GM12872 (cell line): ENCODE measurements around the gene PRLR.
A peak's percentile ranks its signal among the peaks of the same experiment; 100 is the strongest.

Experiments used
- CTCF ChIP-seq: IDR thresholded peaks from 3 replicates; pipeline ENCODE4 v1.5.1; 2011; ENCODE audit warnings: low read depth, mild to moderate bottlenecking, low read length, moderate library complexity; ENCODE audit not compliant: insufficient read depth

The PRLR gene

DNA sequence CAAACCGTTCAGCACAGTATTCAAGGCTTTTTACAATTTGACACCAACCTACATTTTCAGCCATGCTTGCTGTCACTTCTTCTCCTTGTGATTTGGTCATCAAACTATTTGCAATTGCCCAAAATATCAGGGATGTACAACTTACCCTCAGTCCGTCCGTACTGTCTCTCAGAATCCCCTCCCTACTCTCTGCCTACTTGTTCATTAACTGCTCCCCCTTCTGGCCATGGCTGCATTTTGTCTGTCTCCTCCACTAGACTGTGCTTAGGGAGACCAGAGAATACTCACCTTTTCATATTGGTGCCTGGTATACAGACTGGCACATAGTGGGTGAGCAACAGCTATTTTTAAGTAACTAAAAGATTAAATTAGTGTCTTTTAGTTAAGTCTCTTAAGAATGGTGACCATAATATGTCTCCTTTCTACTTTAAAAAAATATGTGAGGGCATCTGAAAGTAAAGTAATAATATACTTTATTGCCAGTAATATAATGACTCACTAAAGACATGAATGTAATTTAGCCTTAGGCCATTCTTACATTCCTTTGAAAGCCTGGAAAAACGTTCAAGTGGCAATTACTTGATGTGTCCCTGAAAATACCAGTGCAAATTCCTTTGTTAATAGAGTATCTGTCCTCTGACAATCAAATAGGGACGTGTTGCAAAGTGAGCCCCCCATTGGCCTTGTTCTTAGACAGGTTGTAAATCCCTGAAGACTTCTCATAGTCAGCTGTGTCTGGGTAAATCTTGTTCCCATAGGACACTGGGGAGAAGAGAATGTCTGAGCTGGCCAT, 27.8 kb downstream of the PRLR start:
- TF ChIP-seq CTCF: peak; percentile 63; the same call in 2 of the 3 replicates

- no peak for TF ChIP-seq CTCF
Measured at GRCh38 chr5:35201291-35201690, 29.0 kb downstream of the PRLR start.

GRCh38 chr5:35199886-35200285, 30.4 kb downstream of the PRLR start:
- no peak for TF ChIP-seq CTCF

- no peak for TF ChIP-seq CTCF
Measured at GRCh38 chr5:35198686-35199085, 31.6 kb downstream of the PRLR start.

- no peak for TF ChIP-seq CTCF
Measured at GRCh38 chr5:35198075-35198474, 32.2 kb downstream of the PRLR start.

GRCh38 chr5:35197351-35197750, 32.9 kb downstream of the PRLR start:
- TF ChIP-seq CTCF: no peak

DNA sequence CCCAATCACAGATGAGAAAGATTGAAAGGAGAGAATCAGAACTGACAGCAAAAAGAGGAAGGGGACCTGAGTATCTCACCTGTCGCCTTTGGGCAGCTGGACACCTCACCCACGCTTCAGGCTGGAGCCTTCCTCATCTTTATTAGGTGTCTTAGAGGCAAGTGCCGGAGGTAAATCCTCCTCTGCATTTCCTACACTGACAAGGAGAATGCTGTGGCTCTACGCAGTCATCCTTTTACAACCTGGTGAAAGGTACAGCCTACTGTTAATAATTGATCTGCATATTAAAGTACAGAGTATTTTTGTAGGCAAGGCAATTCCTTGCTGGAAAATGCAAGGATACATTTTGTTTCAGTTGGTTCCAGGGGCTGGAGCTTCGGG, 34.8 kb downstream of the PRLR start:
- no peak for TF ChIP-seq CTCF
